Smooth muscle cell (in vitro differentiated cells): ENCODE data around the gene APOC3. TPM values are rescaled to one million over a fixed set of nuclear protein-coding genes. Genes with fewer than 3 reads are reported as not detected.

Source experiments
- DNase-seq: peaks from one replicate; lab custom pipeline; 2025; ENCODE audit not compliant: unreplicated experiment; lab: John Stamatoyannopoulos, UW
- H2AFZ ChIP-seq: fragments of 200-600 bp; sonication (generic); 2 replicates; pipeline ENCODE4 v1.6.0; 2016; ENCODE audit warnings: antibody characterized with exemption, low read depth, mild to moderate bottlenecking
- H3F3A ChIP-seq: fragments of 200-600 bp; sonication (generic); 2 replicates; pipeline ENCODE4 v1.6.0; 2017; ENCODE audit warnings: antibody characterized with exemption, low read depth
- H3K27ac ChIP-seq: fragments of 200-600 bp; sonication (generic); 2 replicates; pipeline ENCODE4 v1.5.1; 2016; ENCODE audit warnings: low read depth, mild to moderate bottlenecking
- H3K27me3 ChIP-seq: fragments of 200-600 bp; sonication (generic); 2 replicates; pipeline ENCODE4 v1.6.1; 2016; ENCODE audit warnings: low read depth, mild to moderate bottlenecking
- H3K36me3 ChIP-seq: fragments of 200-600 bp; sonication (generic); 2 replicates; pipeline ENCODE4 v1.5.1; 2016; ENCODE audit warnings: low read depth
- H3K4me1 ChIP-seq: fragments of 200-600 bp; sonication (generic); 2 replicates; pipeline ENCODE4 v1.5.1; 2016; ENCODE audit warnings: low read depth
- H3K4me2 ChIP-seq: fragments of 200-600 bp; sonication (generic); 2 replicates; pipeline ENCODE4 v1.6.0; 2016; ENCODE audit warnings: mild to moderate bottlenecking
- H3K4me3 ChIP-seq: fragments of 200-600 bp; sonication (generic); 2 replicates; pipeline ENCODE4 v1.5.1; 2016; ENCODE audit warnings: mild to moderate bottlenecking
- H3K79me2 ChIP-seq: fragments of 200-600 bp; sonication (generic); 2 replicates; pipeline ENCODE4 v1.6.0; 2016; ENCODE audit warnings: low read depth, mild to moderate bottlenecking
- H3K9ac ChIP-seq: fragments of 200-600 bp; sonication (generic); 2 replicates; pipeline ENCODE4 v1.6.0; 2016; ENCODE audit warnings: low read depth
- H3K9me3 ChIP-seq: fragments of 200-600 bp; sonication (generic); replicated peaks from 2 replicates; pipeline ENCODE4 v1.5.1; 2016; ENCODE audit warnings: low read depth
- H4K20me1 ChIP-seq: fragments of 200-600 bp; sonication (generic); 2 replicates; pipeline ENCODE4 v1.6.0; 2016; ENCODE audit warnings: low read depth
- WGBS: methylation state at CpG from one replicate; pipeline ENCODE4 v1.1.7; 2016; ENCODE audit warnings: low lambda C conversion rate; 5-methylcytosine and 5-hydroxymethylcytosine counted together
- polyA plus RNA-seq: library from polyadenylated mRNA; unstranded; fragments of >200 nt; fragmentation: Nextera tagmentation; extraction: Ambion mirVana; gene quantifications from 2 replicates; pipeline ENCODE4 v1.2.1, GENCODE V29; 2016
- total RNA-seq: library from RNA; depleted of rRNA; stranded (reverse); fragments of >200 nt; gene quantifications from 2 replicates; pipeline ENCODE4 v1.2.3, GENCODE V29; 2014
- TF ChIP-seq, protein P1 (sequence below): fragments of 200-600 bp; sonication (generic); IDR thresholded peaks from 2 replicates; pipeline ENCODE4 v1.5.1; 2017; ENCODE audit warnings: borderline replicate concordance, mild to moderate bottlenecking, antibody characterized with exemption; ENCODE audit not compliant: insufficient read depth, poor library complexity, severe bottlenecking

APOC3 gene
- total RNA-seq = not detected in 2 replicates
- 0.54 and 1.1 TPM in 2 replicates for polyA plus RNA-seq

DNA sequence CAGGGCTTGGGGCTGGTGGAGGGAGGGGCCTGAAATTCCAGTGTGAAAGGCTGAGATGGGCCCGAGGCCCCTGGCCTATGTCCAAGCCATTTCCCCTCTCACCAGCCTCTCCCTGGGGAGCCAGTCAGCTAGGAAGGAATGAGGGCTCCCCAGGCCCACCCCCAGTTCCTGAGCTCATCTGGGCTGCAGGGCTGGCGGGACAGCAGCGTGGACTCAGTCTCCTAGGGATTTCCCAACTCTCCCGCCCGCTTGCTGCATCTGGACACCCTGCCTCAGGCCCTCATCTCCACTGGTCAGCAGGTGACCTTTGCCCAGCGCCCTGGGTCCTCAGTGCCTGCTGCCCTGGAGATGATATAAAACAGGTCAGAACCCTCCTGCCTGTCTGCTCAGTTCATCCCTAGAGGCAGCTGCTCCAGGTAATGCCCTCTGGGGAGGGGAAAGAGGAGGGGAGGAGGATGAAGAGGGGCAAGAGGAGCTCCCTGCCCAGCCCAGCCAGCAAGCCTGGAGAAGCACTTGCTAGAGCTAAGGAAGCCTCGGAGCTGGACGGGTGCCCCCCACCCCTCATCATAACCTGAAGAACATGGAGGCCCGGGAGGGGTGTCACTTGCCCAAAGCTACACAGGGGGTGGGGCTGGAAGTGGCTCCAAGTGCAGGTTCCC lies at the start of gene APOC3:
TSS of gene APOC3 (plus strand) at position 383 of the 659 bp plus-strand sequence. CDS start 676 bp downstream, outside the sequence.
- no peaks in the 10 kb centered on the region for H3F3A ChIP-seq
- H4K20me1 ChIP-seq = no peaks in the 10 kb centered on the region
- no peak within 1 kb of the TSS for H3K4me2 ChIP-seq
- no peak within 1 kb of the TSS for H2AFZ ChIP-seq
- no peak within 1 kb of the TSS for H3K9ac ChIP-seq
- H3K36me3 ChIP-seq = no peaks in the 10 kb centered on the region
- H3K27me3 ChIP-seq = no peaks in the 10 kb centered on the region
- TF ChIP-seq, protein P1, sequence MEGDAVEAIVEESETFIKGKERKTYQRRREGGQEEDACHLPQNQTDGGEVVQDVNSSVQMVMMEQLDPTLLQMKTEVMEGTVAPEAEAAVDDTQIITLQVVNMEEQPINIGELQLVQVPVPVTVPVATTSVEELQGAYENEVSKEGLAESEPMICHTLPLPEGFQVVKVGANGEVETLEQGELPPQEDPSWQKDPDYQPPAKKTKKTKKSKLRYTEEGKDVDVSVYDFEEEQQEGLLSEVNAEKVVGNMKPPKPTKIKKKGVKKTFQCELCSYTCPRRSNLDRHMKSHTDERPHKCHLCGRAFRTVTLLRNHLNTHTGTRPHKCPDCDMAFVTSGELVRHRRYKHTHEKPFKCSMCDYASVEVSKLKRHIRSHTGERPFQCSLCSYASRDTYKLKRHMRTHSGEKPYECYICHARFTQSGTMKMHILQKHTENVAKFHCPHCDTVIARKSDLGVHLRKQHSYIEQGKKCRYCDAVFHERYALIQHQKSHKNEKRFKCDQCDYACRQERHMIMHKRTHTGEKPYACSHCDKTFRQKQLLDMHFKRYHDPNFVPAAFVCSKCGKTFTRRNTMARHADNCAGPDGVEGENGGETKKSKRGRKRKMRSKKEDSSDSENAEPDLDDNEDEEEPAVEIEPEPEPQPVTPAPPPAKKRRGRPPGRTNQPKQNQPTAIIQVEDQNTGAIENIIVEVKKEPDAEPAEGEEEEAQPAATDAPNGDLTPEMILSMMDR = no peak
- H3K9me3 ChIP-seq = no peaks in the 10 kb centered on the region
- DNase-seq = no peak
- no peaks in the 10 kb centered on the region for H3K79me2 ChIP-seq
- no peaks in the 10 kb centered on the region for H3K4me1 ChIP-seq
- no peak within 1 kb of the TSS for H3K27ac ChIP-seq
- H3K4me3 ChIP-seq = no peak within 1 kb of the TSS
- WGBS = 83% methylated on average over 9 of the region's 9 CpGs

DNA sequence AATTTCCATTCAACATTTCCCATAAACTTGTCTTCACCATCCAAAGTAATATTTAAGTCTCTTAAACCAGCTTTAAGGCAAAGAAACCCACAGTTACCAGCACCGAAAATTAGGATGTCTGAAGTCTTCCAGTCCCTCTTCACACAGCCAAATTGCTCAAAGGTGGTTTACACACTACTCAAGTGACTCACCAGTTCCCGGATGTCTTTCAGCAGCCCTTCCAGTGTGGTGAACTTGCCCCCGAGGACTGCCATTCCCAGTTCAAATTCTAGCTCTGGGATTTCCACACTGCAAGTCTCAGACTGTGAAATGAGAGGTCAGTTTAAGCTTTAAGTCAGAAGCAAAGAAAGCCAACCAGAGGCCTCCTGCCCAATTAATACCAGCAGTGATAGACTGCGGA lies 47.0 kb upstream of the APOC3 start:
- no peak overlapping the region for H2AFZ ChIP-seq
- H3K4me3 ChIP-seq = no peak overlapping the region
- TF ChIP-seq, protein P1 = no peak
- peaks cover 7% of the 10 kb centered on the region for H3K4me1 ChIP-seq
- H3K9ac ChIP-seq = no peak overlapping the region
- no peaks in the 10 kb centered on the region for H3K9me3 ChIP-seq
- peaks cover 23% of the 10 kb centered on the region for H3K36me3 ChIP-seq
- H3K4me2 ChIP-seq = no peak overlapping the region
- no peak overlapping the region for H3K27ac ChIP-seq
- DNase-seq = no peak
- WGBS = 84% methylated on average over 4 of the region's 4 CpGs
- H4K20me1 ChIP-seq = no peaks in the 10 kb centered on the region
- no peaks in the 10 kb centered on the region for H3K27me3 ChIP-seq
- peaks cover 13% of the 10 kb centered on the region for H3K79me2 ChIP-seq
- no peaks in the 10 kb centered on the region for H3F3A ChIP-seq

DNA sequence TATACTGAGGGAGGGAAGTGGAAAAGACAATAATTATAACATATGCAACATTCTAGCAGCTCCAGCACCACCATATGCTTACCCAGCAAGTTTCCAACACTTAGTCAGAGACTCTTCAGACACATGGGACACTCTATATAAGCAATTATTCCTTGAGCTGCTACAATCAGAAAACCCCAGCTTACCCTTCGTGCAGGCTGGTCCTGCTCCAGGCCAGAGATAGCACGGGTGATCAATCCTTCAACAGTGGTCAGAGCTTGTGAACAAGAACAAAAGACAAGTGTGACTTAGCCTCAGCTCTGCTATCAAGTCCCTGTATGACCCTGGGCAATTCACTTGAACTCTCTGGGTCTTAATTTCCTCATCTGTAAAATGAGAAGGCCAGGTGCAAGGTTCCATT lies 43.4 kb upstream of the APOC3 start:
- Histone ChIP-seq H3K4me1 (peaks cover 12% of the 10 kb centered on the region), H3F3A (no peaks in the 10 kb centered on the region), H4K20me1 (no peaks in the 10 kb centered on the region), H2AFZ (no peak overlapping the region), H3K36me3 (peaks cover 8% of the 10 kb centered on the region), H3K79me2 (peaks cover 13% of the 10 kb centered on the region), H3K4me3 (no peak overlapping the region), H3K9me3 (no peaks in the 10 kb centered on the region), H3K27ac (no peak overlapping the region), H3K4me2 (no peak overlapping the region), H3K9ac (no peak overlapping the region), H3K27me3 (no peaks in the 10 kb centered on the region)
- TF ChIP-seq, protein P1 = no peak
- WGBS = 93% methylated on average over 2 of the region's 2 CpGs
- DNase-seq = no peak

DNA sequence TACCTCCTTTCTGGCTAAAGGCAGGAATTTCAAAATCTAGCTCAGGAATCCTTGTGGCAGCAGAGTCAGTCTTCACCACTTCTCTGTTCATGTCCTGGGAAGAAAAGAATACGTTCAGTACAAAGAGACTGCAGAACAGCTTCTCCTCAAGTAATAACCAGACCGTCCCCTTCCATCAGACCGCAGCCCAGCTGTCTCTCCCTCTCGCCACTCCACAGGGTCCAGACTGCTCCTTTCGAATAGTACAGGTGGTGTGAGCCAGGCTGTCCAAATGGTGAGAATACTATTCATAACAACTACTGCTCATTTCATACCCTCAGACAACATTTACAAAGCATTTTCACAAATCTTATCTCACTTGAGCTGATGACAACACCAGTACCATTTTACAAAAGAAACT lies 42.7 kb upstream of the APOC3 start:
- Histone ChIP-seq H2AFZ (no peak overlapping the region), H3K27ac (peak overlapping the region; percentile 71), H3K9me3 (no peaks in the 10 kb centered on the region), H3K4me3 (peak overlapping the region; percentile 92), H3F3A (no peaks in the 10 kb centered on the region), H4K20me1 (no peaks in the 10 kb centered on the region), H3K4me2 (peak overlapping the region; percentile 98), H3K9ac (peak overlapping the region; percentile 91), H3K79me2 (peaks cover 13% of the 10 kb centered on the region), H3K4me1 (peaks cover 12% of the 10 kb centered on the region), H3K27me3 (no peaks in the 10 kb centered on the region), H3K36me3 (peaks cover 8% of the 10 kb centered on the region)
- 70% methylated on average over 5 of the region's 5 CpGs for WGBS
- TF ChIP-seq, protein P1 = no peak
- no peak for DNase-seq
